H54 (cell line): Measurements from ENCODE around the gene TSR2.
A peak's percentile ranks its signal among the peaks of the same experiment; 100 is the strongest.
"Not testable (repeated sequence)": the region's sequence is repeated elsewhere in the genome, so short reads cannot be mapped to it uniquely, and the experiment has no call there.

Source experiments
- DNase-seq: peaks from one replicate; pipeline ENCODE4 v3.0.0; 2011; ENCODE audit warnings: low spot score, mixed read lengths; ENCODE audit not compliant: insufficient read length
- FAIRE-seq: peaks from 3 replicates; lab custom pipeline; 2011; peaks lifted over from hg19 to GRCh38; lab: Jason Lieb, UNC
- POLR2A ChIP-seq: IDR thresholded peaks from 2 replicates; pipeline ENCODE4 v1.6.1; 2011; ENCODE audit warnings: low read depth, mild to moderate bottlenecking, low read length

Gene TSR2

GRCh38 chrX:54435121-54435520 lies 5.1 kb upstream of the TSR2 start:
- FAIRE-seq (no peak), DNase-seq (no peak)
- TF ChIP-seq POLR2A = no peak

GRCh38 chrX:54442790-54443189 lies 2.6 kb downstream of the TSR2 start:
- DNase-seq (no peak), FAIRE-seq (no peak)
- TF ChIP-seq POLR2A = no peak

GRCh38 chrX:54444752-54445151 lies 4.5 kb downstream of the TSR2 start:
- no peak for FAIRE-seq
- TF ChIP-seq POLR2A = no peak
- no peak for DNase-seq

GRCh38 chrX:54446084-54446483 lies 5.9 kb downstream of the TSR2 start:
- FAIRE-seq = no peak
- no peak for DNase-seq
- TF ChIP-seq POLR2A = no peak

- TF ChIP-seq POLR2A = no peak
- FAIRE-seq (no peak), DNase-seq (no peak)
Measured at GRCh38 chrX:54447461-54447860, 7.3 kb downstream of the TSR2 start.

GRCh38 chrX:54449929-54450328 lies 9.7 kb downstream of the TSR2 start:
- DNase-seq = no peak
- no peak for TF ChIP-seq POLR2A
- no peak for FAIRE-seq

GRCh38 chrX:54452920-54453319 lies 12.7 kb downstream of the TSR2 start:
- FAIRE-seq (no peak), DNase-seq (no peak)
- TF ChIP-seq POLR2A = no peak

GRCh38 chrX:54470054-54470760 lies 30.0 kb downstream of the TSR2 start:
- no peak for TF ChIP-seq POLR2A
- FAIRE-seq (no peak), DNase-seq (no peak)

- FAIRE-seq (peak; percentile 30), DNase-seq (peak; percentile 58)
- TF ChIP-seq POLR2A = no peak
Measured at GRCh38 chrX:54473993-54474859, 34.0 kb downstream of the TSR2 start.

- FAIRE-seq (no peak), DNase-seq (no peak)
- TF ChIP-seq POLR2A = no peak
Measured at GRCh38 chrX:54479136-54480111, 39.2 kb downstream of the TSR2 start.

- DNase-seq (no peak), FAIRE-seq (no peak)
- TF ChIP-seq POLR2A = no peak
Measured at GRCh38 chrX:54482839-54483593, 42.8 kb downstream of the TSR2 start.

GRCh38 chrX:54483946-54484345 lies 43.7 kb downstream of the TSR2 start:
- TF ChIP-seq POLR2A = no peak
- FAIRE-seq (no peak), DNase-seq (no peak)

GRCh38 chrX:54484666-54485065 lies 44.5 kb downstream of the TSR2 start:
- DNase-seq = no peak
- FAIRE-seq = no peak
- TF ChIP-seq POLR2A = no peak

- not testable (repeated sequence) for DNase-seq, FAIRE-seq
Measured at GRCh38 chrX:54489819-54490218, 49.6 kb downstream of the TSR2 start.
